ENCODE data around the gene GALNT1.

The GALNT1 gene

DNA sequence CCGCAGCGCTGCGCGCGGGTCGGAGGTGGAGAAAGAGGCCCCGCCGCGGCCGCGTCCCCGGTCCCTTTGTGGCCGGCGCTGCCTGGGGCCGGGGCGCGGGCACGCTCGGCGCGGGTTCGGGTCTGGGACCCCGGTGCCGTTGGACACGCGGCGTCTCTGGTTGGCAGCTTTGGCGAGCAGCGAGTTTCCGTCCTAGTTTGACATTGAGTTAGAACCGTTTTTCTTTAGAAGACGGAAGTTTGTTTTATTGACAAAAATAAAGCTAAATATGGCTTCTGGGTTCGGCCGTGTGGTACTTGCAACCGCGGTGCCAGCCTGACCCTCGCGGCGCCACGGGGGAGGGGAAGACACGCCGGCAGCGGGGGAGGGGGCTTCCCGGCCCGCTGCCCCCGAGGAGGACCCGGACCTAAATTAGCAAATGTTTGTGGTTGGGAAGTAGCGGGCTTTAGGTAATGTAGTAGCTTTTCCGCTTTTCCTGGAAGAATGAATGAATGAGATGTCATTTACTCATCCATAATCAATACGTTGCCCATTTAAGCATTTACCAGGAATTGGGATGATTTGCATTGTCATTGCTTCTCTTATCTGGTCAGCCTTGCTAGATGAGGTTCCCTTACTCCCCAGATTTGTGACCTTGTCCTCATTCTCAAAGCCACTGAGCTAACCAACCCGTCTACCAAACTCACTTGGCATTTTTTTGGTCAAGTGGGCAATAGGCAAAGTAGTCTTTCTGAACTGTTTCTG is 530 bp downstream of the GALNT1 start:
- H3K4me3 ChIP-seq (ENCODE audit: low read depth, low read length), result peak overlapping the region; percentile 76

DNA sequence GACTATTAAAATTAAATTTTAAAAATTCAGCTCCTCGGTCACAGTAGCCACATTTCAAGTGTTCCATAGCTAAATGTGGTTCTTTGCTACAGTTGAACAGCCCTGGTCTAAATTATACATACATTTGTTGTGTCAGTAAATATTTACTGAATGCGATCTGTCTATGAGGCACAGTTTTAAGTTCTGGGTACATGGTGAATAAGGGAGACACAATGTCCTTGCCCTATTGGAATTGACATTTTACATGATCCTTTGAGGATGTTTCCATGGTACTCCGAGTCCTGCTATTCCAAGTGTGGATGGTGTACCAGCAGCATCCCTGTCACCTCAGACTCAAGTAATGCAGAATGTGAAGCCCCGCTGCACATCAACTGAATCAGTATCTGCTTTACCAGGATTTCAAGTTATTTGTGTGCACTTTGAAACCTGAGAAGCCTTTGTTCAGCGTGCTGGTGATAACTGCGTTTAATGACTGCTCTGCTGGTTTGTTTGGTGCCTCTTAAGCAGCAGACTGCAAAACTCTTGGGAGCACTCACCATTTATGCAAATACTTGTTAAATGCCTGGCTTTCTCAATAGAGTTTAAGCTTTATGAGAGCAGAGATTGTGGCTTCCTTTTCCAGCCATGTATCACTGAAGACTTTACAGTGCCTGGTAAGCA is 1.5 kb downstream of the GALNT1 start:
- no peak overlapping the region for H3K4me3 ChIP-seq (ENCODE audit: low read depth, low read length)

DNA sequence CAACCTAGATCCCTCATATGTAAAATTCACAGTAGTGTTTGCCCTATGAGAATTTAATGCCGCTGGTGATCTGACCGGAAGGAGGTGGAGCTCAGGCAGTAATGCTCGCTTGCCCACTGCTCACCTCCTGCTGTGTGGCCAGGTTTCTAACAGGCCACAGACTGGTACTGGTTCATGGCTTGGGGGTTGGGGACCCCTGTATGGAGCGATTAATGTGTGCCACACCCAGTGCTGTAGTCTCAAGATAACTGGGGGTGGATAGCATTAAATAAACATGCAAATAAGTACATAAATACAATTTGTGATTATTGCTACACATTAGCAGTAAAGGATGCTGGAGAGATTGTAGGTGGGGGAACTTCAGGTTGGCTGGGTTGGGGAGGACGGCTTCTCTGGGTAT is 3.2 kb downstream of the GALNT1 start:
- H3K4me3 ChIP-seq (ENCODE audit: low read depth, low read length), result no peak overlapping the region

DNA sequence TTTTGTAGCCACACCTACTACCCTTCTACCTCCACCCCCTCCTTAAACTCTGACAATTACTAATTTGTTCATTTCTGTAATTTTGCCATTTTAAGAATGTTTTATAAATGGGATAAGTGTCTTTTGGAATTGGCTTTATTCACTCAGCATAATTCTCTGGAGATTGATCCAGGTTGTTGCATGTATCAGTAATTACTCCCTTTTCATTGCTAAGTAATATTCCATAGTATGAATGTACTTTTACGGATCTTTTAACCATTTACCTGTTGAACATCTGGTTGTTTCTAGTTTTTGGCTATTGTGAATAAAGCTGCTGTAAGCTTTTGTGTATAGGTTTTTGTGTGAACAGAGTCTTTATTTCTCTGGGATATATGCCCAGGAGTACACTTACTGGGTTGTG is 4.1 kb downstream of the GALNT1 start:
- no peak overlapping the region for H3K4me3 ChIP-seq (ENCODE audit: low read depth, low read length)

DNA sequence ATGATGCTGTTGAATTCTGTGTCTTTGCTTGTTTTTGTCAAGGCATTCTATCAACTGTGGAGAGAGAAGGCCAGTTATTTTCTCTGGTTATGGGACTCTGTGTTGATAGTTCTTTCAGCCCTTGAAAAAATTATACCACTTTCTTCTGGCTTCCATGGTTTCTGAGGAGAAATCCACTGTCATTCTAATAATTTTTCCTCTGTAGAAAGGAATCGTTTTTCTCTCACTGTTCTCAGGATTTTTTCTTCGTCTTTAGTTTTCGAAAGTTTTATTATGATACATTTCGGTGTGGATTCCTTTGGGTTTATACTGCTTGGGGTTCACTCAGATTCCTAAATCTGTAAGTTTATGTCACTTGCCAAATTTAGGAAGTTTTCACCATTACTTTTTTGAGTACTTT is 6.6 kb downstream of the GALNT1 start:
- no peak overlapping the region for H3K4me3 ChIP-seq (ENCODE audit: low read depth, low read length)

DNA sequence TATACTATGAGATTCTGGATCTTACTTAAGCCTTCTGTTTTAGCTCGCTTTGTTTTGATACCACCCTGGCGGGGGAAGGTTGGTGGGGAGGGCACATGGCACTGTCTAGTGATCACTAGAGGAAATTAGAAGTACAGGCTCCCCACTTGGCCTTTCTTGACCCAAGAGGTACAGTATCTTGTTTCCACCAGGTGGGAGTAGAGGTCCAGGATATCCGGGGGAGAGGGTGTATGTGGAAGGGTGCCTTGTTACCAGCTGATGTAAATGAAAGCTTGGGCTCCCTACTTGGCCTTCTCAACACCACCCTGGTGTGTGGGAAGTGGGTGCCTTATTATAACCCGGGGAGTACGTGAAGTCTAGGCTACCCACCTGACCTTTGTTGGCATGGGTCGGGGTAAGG is 7.5 kb downstream of the GALNT1 start:
- no peak overlapping the region for H3K4me3 ChIP-seq (ENCODE audit: low read depth, low read length)

DNA sequence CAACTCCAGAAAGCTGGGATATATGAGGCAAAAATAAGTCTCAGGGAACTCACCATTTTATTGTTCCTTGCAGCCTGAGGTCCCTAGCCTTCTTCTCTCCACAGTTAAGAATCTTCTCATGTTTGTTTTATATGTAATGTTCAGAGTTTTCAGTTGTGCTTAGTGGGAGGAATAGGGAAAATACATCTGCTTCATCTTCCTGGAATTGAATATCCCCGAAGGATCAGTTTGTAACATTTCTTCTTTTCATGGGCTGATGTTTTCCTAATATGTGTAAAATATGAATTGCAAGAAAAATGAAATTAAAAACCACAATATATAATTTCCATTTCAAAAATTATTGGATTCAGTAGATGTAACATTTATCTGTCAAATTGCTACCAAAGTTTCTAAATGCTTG is 8.0 kb downstream of the GALNT1 start:
- no peak overlapping the region for H3K4me3 ChIP-seq (ENCODE audit: low read depth, low read length)

DNA sequence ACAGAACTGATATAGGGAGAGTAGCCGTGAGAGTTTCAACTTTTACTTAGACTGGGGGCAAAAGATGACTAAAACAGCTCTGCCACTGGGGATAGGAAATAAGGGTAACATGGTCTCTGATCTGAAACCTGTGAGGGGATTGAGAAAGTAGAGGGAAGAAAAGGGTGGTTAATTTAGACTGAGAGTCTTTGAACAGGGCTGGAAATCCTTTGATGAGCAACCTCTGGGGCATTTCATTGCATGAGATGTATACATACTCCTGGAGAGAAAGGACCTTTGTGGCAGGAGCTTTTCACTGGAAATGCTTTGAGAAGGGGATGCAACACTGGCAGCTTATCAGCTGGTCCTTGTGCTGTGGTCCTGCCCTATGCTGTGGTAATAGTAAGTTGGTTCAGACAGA is 9.4 kb downstream of the GALNT1 start:
- no peak overlapping the region for H3K4me3 ChIP-seq (ENCODE audit: low read depth, low read length)

DNA sequence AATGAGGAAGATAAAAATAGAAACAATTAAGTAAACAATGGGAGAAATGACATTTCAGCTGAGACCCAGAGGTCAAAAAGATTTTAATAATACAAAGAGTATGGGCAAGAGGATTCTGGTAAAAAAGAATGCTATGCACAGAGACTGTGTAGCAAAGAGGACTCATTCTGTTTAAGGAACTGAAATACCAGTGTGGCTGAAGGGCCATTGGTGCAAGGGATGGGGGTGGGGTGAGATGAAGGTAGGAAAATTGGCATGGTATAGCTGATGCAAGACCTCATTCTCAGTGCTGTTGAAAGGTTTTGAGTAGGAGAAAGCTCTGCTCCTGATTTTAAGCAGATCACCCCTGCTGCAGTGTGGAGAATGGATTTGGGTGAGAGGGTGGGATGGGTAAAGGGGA is 10.8 kb downstream of the GALNT1 start:
- no peak overlapping the region for H3K4me3 ChIP-seq (ENCODE audit: low read depth, low read length)

DNA sequence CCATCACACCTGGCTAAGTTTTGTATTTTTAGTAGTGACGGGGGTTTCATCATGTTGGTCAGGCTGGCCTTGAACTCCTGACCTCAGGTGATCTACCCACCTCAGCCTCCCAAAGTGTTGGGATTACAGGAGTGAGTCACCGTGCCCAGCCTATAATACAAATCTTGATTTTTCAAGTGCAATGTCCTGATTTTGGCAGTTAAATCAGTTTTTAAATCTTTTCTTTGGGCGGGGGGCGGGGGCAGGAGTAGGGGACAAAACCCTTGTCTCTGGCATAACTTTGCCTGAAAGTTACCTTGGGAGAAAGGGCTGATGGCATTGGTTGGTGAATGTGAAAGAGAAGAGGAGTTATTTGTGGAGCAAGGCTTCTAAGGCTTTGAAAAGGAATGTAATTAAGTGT is 12.3 kb downstream of the GALNT1 start:
- H3K4me3 ChIP-seq (ENCODE audit: low read depth, low read length), result no peak overlapping the region

DNA sequence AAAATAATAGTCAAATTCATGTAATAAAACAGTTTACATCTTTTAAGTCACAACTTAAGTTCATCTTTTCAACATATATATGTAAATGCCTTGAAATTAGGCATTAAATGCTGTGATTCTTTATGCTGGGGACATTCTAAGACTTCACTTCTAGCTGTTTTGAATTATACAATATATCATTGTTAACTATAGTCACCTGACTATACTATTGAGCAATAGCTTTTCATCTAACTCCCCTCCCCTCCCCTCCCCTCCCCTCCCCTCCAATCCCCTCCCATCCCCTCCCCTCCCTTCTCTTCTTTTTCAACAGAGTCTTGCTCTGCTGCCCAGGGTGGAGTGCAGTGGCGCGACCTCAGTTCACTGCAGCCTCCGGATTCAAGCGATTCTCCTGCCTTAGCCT is 16.2 kb downstream of the GALNT1 start:
- H3K4me3 ChIP-seq (ENCODE audit: low read depth, low read length), result no peak overlapping the region

DNA sequence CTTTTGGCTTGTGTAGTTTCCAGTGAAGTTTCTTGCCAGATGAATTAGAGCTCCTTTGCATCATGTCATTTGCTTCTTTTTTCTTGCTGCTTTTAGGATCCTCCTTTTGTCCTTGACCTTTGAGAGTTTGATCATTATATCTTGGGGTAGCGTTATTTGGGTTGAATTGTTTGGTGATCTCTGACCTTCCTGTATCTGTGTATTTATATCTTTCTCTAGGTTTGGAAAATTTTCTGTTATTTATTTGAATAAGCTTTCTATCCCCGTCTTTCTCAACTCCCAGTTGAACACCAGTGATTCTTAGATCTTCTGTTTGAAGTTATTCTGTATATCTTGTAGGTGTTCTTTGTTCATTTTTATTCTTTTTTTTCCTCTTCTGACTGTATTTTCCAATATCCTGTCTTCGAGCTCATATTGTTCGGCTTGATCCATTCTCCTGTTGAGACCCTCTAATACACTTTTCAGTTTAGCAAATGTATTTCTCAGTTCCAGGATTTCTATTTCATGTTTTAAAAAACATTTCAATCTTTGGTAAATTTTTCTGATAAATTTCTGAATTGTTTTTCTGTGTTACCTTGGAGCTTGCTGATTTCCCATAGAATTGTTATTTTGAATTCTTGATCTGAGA is 20.8 kb downstream of the GALNT1 start:
- no peak overlapping the region for H3K4me3 ChIP-seq (ENCODE audit: low read depth, low read length)

DNA sequence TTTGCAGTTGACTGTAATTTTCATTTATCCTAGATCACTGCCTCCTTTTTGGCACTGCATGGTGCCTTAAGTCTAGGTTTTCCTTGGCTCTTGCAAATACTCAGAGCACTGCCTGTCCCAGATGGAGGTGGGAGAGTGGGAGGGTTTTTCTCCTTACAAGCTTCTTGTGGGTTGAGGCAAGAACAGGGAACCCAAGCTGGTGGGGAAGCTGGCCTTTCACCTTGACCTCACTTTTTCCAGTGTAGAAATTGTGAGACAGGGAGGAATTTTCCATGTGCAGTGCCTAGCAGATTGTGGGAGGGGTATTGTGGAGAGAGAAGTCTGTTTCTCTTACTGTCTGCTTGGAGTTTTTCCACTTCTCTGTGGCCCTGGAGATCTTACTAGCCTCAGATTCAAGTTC is 21.5 kb downstream of the GALNT1 start:
- H3K4me3 ChIP-seq (ENCODE audit: low read depth, low read length), result no peak overlapping the region

DNA sequence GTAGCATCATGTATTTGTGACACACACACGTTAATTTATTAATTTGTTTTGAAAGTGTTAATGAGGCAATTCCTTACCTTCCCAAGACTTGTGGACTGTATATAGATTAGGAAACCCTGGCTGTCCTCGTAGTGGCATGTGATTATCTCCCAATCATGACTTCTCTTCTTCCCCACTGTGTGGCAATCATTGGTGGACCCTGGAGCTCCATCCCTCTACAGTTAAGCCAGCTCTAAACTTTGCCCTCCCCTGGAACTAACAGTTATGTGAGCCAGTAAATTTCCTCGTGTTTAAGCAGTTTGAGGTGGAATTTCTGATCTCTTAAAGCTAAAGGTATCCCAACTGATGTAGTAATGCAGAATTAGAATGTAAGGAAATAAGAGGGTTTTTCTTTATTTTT is 22.0 kb downstream of the GALNT1 start:
- no peak overlapping the region for H3K4me3 ChIP-seq (ENCODE audit: low read depth, low read length)

DNA sequence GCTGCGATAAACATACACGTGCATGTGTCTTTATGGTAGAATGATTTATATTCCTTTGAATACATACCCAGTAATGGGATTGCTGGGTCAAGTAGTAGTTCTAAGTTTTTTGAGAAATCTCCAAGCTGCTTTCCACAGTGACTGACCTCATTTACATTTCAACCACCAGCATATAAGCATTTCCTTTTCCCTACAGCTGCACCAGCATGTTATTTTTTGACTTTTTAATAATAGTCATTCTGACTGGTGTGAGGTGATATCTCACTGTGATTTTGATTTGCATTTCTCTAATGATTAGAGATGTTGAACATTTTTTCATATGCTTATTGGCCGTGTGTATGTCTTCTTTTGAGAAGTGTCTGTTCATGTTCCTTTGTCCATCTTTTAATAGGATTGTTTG is 22.8 kb downstream of the GALNT1 start:
- H3K4me3 ChIP-seq (ENCODE audit: low read depth, low read length), result no peak overlapping the region

DNA sequence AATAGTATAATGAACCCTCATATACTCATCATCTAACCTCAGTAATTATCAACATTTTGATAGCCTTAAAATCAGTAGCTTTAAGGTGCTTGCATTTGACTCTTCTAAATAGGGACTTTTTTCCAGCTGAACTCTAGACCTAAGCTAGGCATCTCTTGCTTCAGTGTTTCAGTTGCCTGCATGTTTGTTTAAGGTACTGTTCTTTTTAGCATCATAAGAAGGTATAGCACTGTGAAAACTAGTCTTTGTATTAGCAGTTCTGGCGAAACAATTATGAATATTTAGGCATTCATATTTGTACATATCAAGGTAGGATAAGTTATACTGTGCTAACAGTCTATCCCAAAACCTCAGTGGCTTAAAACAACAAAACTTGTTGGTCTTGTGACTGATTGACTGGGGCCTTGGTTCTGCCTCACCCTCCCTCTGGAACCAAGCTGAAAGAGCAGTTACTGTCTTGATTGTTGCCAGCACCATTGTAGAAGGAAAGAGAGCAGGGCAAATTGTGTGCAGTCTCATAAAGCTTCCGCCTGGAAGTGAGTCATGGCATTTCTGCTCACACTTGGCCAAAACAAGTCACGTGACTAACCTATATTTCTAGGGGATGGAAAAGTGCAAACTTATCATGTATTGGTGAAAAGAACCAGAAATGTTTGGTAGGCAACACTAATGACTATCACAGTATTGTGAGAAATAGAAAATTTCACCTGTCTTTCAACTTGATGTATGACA is 24.3 kb downstream of the GALNT1 start:
- no peak overlapping the region for H3K4me3 ChIP-seq (ENCODE audit: low read depth, low read length)

DNA sequence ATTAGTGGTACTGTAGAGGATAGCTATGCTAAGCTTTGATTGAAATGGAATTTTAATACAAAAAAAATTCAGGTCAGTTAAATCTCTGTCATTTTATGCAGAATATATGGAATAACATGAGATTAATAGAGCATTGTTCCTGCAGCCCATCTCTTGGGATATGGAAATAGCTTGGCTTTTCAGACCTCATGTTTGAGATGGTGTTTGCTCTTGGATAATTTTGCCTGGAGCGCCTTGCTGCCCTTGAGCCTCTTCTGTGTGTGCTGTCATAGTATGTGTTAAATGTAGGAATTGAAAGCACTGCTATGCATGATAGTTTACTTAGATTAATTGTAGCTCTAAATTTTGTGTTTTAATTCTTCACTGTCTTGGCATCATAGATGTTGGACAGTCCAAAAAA is 27.7 kb downstream of the GALNT1 start:
- no peak overlapping the region for H3K4me3 ChIP-seq (ENCODE audit: low read depth, low read length)

DNA sequence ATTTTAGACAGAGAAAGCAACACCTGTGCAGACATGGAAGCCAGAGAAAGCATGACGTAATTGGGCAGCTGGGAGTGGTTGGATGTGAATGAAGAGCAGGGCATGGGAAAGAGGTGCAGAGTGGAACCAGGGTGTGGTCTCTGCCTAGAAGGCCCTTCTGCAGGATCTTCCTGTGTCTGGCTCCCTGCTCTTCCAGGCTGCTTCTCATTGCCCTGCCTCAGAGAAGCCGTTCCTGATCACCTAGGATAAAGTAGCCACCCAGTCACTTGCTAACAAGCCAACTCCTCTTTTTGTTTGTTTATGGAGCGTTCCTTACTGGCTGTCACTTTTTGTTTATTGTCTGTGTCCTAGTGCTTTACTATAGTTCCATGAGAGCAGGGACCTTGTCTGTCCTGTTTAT is 28.5 kb downstream of the GALNT1 start:
- H3K4me3 ChIP-seq (ENCODE audit: low read depth, low read length), result no peak overlapping the region

DNA sequence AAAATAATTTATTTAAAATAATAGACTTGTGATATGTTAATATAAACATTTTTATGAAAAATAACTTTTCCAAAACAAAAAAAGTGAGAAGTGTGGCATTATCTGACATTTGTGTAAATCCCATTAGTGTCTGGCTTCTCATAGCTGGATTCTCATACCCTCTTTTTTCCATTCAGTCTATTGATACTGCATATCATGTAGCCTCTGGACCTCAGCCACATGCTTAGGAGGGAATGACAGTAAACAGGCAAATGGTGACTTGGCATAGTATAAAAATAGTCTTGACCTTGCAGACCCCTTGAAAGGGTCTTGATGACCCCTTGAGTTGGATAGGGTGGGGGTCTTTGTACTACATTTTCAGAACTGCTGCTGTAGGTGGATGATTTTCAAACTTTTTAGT is 29.2 kb downstream of the GALNT1 start:
- no peak overlapping the region for H3K4me3 ChIP-seq (ENCODE audit: low read depth, low read length)

DNA sequence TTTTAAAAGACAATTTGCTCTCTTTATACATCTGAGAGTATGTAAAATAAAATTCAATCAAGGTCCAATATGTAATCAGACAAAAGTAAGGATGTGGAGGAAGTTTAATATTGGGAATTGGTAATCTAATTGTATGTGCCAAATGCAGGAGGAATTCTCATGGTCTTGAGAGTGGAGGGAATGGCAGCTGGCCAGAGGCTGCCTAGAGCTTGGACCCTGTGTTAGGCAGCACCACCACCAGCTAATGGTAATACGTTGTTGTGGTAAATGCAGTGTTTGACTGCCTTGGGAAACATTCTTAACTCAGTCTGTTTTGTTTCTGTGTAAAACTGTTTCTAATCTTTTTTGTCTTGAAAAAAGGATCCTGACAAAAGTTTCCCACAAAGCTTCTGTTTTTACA is 30.0 kb downstream of the GALNT1 start:
- H3K4me3 ChIP-seq (ENCODE audit: low read depth, low read length), result no peak overlapping the region

DNA sequence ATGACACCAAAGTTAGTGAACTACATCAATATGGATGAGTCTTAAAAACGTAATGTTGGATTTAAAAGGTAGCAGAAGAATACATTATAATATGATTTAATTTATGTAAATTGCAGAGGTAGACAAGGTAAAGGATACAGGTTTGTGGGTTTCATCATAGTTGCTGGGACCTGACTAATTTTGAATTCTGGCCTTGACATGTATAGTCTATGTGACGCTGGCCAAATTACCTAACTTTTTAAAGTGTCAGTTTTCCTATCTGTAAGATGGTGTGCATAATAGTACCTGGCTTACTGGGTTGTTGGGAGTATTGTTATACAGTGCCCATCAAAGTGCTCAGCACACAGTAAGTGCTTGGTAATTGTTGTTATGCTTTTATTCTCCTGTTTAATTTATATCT is 34.5 kb downstream of the GALNT1 start:
- H3K4me3 ChIP-seq (ENCODE audit: low read depth, low read length), result no peak overlapping the region

Data from iPS-11a (cell line).